WTC11 (cell line): Measurements from ENCODE around the gene MRE11. TPM values are rescaled to one million over a fixed set of nuclear protein-coding genes. Genes with fewer than 3 reads are reported as not detected.

Source experiments
- ATAC-seq: fragments of 200-7000 bp; cut with Tn5 transposase; 2 replicates; pipeline ENCODE4 v1.10.0; 2021; ENCODE audit warnings: mild to moderate bottlenecking, moderate library complexity
- CTCF ChIA-PET: fragments of 300-600 bp; sonication (Branson Sonifier 250); formaldehyde crosslinking; loops from one replicate; lab custom pipeline; 2021; ENCODE audit warnings: antibody characterized with exemption; lab: Charles Lee
- POLR2A ChIA-PET: fragments of 350-600 bp; sonication (Branson Sonifier 250); formaldehyde crosslinking; loops from one replicate; lab custom pipeline; 2021; ENCODE audit warnings: antibody characterized with exemption; lab: Charles Lee
- DNase-seq: peaks from one replicate; pipeline ENCODE4 v3.0.0; 2021; ENCODE audit warnings: low spot score
- H3K27ac Mint-ChIP-seq: 2 replicates; pipeline ENCODE4 v1.8.0; 2021; ENCODE audit warnings: mixed read lengths
- H3K27me3 Mint-ChIP-seq: 2 replicates; pipeline ENCODE4 v1.8.0; 2021; ENCODE audit warnings: low read depth, mild to moderate bottlenecking, moderate library complexity, mixed read lengths
- H3K36me3 Mint-ChIP-seq: 2 replicates; pipeline ENCODE4 v1.8.0; 2021; ENCODE audit warnings: mixed read lengths
- H3K4me1 Mint-ChIP-seq: 2 replicates; pipeline ENCODE4 v1.8.0; 2022; ENCODE audit warnings: mixed read lengths
- H3K4me3 Mint-ChIP-seq: 2 replicates; pipeline ENCODE4 v1.8.0; 2021; ENCODE audit warnings: mild to moderate bottlenecking, moderate library complexity, mixed read lengths
- H3K9me3 Mint-ChIP-seq: 2 replicates; pipeline ENCODE4 v1.8.0; 2021; ENCODE audit warnings: mixed read lengths
- CREB1 ChIP-seq: sonication (generic); formaldehyde crosslinking; IDR thresholded peaks from 2 replicates; pipeline ENCODE4 v1.8.0; 2023; ENCODE audit warnings: mild to moderate bottlenecking, missing genetic modification reagents
- EMX1 ChIP-seq: fragments of 250-450 bp; sonication (Bioruptor Pico); IDR thresholded peaks from 2 replicates; pipeline ENCODE4 v1.8.0; 2021; ENCODE audit warnings: mild to moderate bottlenecking
- FOXJ3 ChIP-seq: sonication (generic); formaldehyde crosslinking; IDR thresholded peaks from 2 replicates; pipeline ENCODE4 v1.9.0; 2021; ENCODE audit warnings: missing genetic modification reagents, mild to moderate bottlenecking, borderline replicate concordance
- GABPB1 ChIP-seq: sonication (generic); formaldehyde crosslinking; IDR thresholded peaks from 2 replicates; pipeline ENCODE4 v1.8.1; 2023; ENCODE audit warnings: mild to moderate bottlenecking, missing genetic modification reagents
- IRF2 ChIP-seq: sonication (generic); formaldehyde crosslinking; IDR thresholded peaks from 2 replicates; pipeline ENCODE4 v1.8.0; 2022; ENCODE audit warnings: low read depth, missing genetic modification reagents, borderline replicate concordance
- NFYB ChIP-seq: sonication (generic); formaldehyde crosslinking; conservative IDR thresholded peaks from 2 replicates; pipeline ENCODE4 v1.8.0; 2022; ENCODE audit warnings: low read depth, missing genetic modification reagents
- NR2C2 ChIP-seq: sonication (generic); formaldehyde crosslinking; IDR thresholded peaks from 2 replicates; pipeline ENCODE4 v1.8.0; 2022; ENCODE audit warnings: mild to moderate bottlenecking, missing genetic modification reagents
- NR3C1 ChIP-seq: sonication (generic); formaldehyde crosslinking; conservative IDR thresholded peaks from 2 replicates; pipeline ENCODE4 v1.8.1; 2023; ENCODE audit warnings: low read depth, mild to moderate bottlenecking, missing genetic modification reagents
- SMAD3 ChIP-seq: sonication (generic); formaldehyde crosslinking; IDR thresholded peaks from 2 replicates; pipeline ENCODE4 v1.8.0; 2022; ENCODE audit warnings: missing genetic modification reagents, mild to moderate bottlenecking, borderline replicate concordance
- SP1 ChIP-seq: sonication (generic); formaldehyde crosslinking; conservative IDR thresholded peaks from 2 replicates; pipeline ENCODE4 v1.8.1; 2022; ENCODE audit warnings: missing genetic modification reagents
- TEAD4 ChIP-seq: sonication (generic); formaldehyde crosslinking; IDR thresholded peaks from 2 replicates; pipeline ENCODE4 v1.8.0; 2022; ENCODE audit warnings: mild to moderate bottlenecking, missing genetic modification reagents
- TP53 ChIP-seq: sonication (generic); formaldehyde crosslinking; IDR thresholded peaks from 2 replicates; pipeline ENCODE4 v1.8.1; 2023; ENCODE audit warnings: mild to moderate bottlenecking, missing genetic modification reagents
- ZNF317 ChIP-seq: sonication (generic); formaldehyde crosslinking; IDR thresholded peaks from 2 replicates; pipeline ENCODE4 v1.8.1; 2023; ENCODE audit warnings: low read depth, mild to moderate bottlenecking, moderate library complexity, missing genetic modification reagents, borderline replicate concordance
- ZNF396 ChIP-seq: fragments of 250-450 bp; sonication (Bioruptor Pico); IDR thresholded peaks from 2 replicates; pipeline ENCODE4 v1.8.0; 2021; ENCODE audit warnings: mild to moderate bottlenecking, moderate library complexity, borderline replicate concordance
- ZNF423 ChIP-seq: fragments of 250-450 bp; sonication (Bioruptor Pico); IDR thresholded peaks from 2 replicates; pipeline ENCODE4 v2.1.2; 2022; ENCODE audit warnings: mild to moderate bottlenecking, moderate library complexity
- ZNF671 ChIP-seq: fragments of 250-450 bp; sonication (Bioruptor Pico); IDR thresholded peaks from 2 replicates; pipeline ENCODE4 v1.8.0; 2021; ENCODE audit warnings: mild to moderate bottlenecking
- total RNA-seq: library from RNA; stranded (reverse); gene quantifications from 3 replicates; pipeline ENCODE4 v1.2.3, GENCODE V29; 2021
- TF ChIP-seq, protein P1 (sequence below): fragments of 250-450 bp; sonication (Bioruptor Pico); IDR thresholded peaks from 2 replicates; pipeline ENCODE4 v1.9.0; 2021; ENCODE audit warnings: mild to moderate bottlenecking, borderline replicate concordance
- TF ChIP-seq, protein P2 (sequence below): sonication (generic); formaldehyde crosslinking; IDR thresholded peaks from 2 replicates; pipeline ENCODE4 v1.8.1; 2022; ENCODE audit warnings: mild to moderate bottlenecking, moderate library complexity, missing genetic modification reagents
- TF ChIP-seq, protein P3 (sequence below): sonication (generic); formaldehyde crosslinking; IDR thresholded peaks from 2 replicates; pipeline ENCODE4 v1.8.0; 2022; ENCODE audit warnings: missing genetic modification reagents
- TF ChIP-seq, protein P4 (sequence below): sonication (generic); formaldehyde crosslinking; IDR thresholded peaks from 2 replicates; pipeline ENCODE4 v1.8.0; 2022; ENCODE audit warnings: mild to moderate bottlenecking, missing genetic modification reagents

The MRE11 gene
- total RNA-seq, 1 experiment from 2014 or later: 34.3 TPM

DNA sequence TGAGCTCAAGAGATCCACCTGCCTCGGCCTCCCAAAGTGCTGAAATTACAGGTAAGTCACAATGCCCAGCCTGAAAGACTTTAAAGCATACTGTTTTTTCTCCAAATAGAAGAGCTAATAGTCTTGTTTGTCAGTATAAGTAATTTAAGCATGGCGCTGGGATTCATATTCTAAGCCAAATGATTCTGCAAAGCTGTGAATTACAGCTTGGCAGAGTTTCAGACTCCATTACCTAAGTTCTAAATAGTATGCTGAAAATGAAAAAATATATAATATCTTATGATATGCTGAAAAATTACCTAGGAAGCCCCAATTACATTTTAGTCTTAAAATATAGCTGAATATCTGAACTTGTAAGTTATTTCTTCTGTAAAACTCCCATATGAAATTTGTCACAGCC is 39.3 kb downstream of the MRE11 start (continued):
- TF ChIP-seq, protein P1, sequence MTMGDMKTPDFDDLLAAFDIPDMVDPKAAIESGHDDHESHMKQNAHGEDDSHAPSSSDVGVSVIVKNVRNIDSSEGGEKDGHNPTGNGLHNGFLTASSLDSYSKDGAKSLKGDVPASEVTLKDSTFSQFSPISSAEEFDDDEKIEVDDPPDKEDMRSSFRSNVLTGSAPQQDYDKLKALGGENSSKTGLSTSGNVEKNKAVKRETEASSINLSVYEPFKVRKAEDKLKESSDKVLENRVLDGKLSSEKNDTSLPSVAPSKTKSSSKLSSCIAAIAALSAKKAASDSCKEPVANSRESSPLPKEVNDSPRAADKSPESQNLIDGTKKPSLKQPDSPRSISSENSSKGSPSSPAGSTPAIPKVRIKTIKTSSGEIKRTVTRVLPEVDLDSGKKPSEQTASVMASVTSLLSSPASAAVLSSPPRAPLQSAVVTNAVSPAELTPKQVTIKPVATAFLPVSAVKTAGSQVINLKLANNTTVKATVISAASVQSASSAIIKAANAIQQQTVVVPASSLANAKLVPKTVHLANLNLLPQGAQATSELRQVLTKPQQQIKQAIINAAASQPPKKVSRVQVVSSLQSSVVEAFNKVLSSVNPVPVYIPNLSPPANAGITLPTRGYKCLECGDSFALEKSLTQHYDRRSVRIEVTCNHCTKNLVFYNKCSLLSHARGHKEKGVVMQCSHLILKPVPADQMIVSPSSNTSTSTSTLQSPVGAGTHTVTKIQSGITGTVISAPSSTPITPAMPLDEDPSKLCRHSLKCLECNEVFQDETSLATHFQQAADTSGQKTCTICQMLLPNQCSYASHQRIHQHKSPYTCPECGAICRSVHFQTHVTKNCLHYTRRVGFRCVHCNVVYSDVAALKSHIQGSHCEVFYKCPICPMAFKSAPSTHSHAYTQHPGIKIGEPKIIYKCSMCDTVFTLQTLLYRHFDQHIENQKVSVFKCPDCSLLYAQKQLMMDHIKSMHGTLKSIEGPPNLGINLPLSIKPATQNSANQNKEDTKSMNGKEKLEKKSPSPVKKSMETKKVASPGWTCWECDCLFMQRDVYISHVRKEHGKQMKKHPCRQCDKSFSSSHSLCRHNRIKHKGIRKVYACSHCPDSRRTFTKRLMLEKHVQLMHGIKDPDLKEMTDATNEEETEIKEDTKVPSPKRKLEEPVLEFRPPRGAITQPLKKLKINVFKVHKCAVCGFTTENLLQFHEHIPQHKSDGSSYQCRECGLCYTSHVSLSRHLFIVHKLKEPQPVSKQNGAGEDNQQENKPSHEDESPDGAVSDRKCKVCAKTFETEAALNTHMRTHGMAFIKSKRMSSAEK (CRISPR knock-in tag): no peak
- TF ChIP-seq ZNF671 (CRISPR knock-in tag) (no peak), NR2C2 (CRISPR knock-in tag) (no peak), ZNF423 (CRISPR knock-in tag) (no peak), ZNF396 (CRISPR knock-in tag) (no peak), SP1 (CRISPR knock-in tag) (no peak), IRF2 (CRISPR knock-in tag) (no peak), NR3C1 (CRISPR knock-in tag) (no peak), ZNF317 (CRISPR knock-in tag) (no peak)
- TF ChIP-seq, protein P2, sequence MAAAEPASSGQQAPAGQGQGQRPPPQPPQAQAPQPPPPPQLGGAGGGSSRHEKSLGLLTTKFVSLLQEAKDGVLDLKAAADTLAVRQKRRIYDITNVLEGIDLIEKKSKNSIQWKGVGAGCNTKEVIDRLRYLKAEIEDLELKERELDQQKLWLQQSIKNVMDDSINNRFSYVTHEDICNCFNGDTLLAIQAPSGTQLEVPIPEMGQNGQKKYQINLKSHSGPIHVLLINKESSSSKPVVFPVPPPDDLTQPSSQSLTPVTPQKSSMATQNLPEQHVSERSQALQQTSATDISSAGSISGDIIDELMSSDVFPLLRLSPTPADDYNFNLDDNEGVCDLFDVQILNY (CRISPR knock-in tag): no peak
- TF ChIP-seq, protein P3, sequence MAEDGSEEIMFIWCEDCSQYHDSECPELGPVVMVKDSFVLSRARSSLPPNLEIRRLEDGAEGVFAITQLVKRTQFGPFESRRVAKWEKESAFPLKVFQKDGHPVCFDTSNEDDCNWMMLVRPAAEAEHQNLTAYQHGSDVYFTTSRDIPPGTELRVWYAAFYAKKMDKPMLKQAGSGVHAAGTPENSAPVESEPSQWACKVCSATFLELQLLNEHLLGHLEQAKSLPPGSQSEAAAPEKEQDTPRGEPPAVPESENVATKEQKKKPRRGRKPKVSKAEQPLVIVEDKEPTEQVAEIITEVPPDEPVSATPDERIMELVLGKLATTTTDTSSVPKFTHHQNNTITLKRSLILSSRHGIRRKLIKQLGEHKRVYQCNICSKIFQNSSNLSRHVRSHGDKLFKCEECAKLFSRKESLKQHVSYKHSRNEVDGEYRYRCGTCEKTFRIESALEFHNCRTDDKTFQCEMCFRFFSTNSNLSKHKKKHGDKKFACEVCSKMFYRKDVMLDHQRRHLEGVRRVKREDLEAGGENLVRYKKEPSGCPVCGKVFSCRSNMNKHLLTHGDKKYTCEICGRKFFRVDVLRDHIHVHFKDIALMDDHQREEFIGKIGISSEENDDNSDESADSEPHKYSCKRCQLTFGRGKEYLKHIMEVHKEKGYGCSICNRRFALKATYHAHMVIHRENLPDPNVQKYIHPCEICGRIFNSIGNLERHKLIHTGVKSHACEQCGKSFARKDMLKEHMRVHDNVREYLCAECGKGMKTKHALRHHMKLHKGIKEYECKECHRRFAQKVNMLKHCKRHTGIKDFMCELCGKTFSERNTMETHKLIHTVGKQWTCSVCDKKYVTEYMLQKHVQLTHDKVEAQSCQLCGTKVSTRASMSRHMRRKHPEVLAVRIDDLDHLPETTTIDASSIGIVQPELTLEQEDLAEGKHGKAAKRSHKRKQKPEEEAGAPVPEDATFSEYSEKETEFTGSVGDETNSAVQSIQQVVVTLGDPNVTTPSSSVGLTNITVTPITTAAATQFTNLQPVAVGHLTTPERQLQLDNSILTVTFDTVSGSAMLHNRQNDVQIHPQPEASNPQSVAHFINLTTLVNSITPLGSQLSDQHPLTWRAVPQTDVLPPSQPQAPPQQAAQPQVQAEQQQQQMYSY (CRISPR knock-in tag): no peak
- TF ChIP-seq, all 79 proteins: peak for 0

DNA sequence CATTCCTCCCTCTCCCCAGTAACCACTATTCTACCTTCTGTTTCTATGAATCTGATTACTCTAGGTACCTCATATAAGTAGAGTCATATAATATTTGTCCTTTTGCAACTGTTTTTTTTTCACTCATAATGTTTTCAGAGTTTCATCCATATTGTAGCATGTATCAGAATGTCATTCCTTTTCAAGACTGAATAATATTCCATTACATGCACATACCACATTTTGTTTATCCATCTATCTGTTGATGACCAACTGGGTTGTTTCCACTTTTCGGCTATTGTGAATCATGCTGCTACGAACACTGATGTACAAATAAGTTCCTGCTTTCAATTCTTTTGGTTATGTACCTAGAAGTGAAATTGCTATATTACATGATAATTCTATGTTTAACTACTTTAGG is 40.7 kb downstream of the MRE11 start:
- no peak for ATAC-seq
- POLR2A ChIA-PET: no interaction called here
- no peak overlapping the region for H3K27ac Mint-ChIP-seq
- no peaks in the 10 kb centered on the region for H3K27me3 Mint-ChIP-seq
- TF ChIP-seq CREB1 (CRISPR knock-in tag) (no peak), TP53 (no peak), FOXJ3 (CRISPR knock-in tag) (no peak), ZNF396 (CRISPR knock-in tag) (no peak), EMX1 (CRISPR knock-in tag) (no peak), SMAD3 (CRISPR knock-in tag) (no peak), TEAD4 (no peak), NFYB (CRISPR knock-in tag) (no peak), GABPB1 (no peak)
- TF ChIP-seq, protein P2 (CRISPR knock-in tag): no peak
- TF ChIP-seq, protein P4, sequence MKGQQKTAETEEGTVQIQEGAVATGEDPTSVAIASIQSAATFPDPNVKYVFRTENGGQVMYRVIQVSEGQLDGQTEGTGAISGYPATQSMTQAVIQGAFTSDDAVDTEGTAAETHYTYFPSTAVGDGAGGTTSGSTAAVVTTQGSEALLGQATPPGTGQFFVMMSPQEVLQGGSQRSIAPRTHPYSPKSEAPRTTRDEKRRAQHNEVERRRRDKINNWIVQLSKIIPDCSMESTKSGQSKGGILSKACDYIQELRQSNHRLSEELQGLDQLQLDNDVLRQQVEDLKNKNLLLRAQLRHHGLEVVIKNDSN (CRISPR knock-in tag): no peak
- DNase-seq: no peak
- peaks cover 16% of the 10 kb centered on the region for H3K36me3 Mint-ChIP-seq
- H3K4me3 Mint-ChIP-seq: no peak overlapping the region
- H3K4me1 Mint-ChIP-seq: no peaks in the 10 kb centered on the region
- peaks cover 7% of the 10 kb centered on the region; the same call in 1 of the 2 replicates for H3K9me3 Mint-ChIP-seq
- CTCF ChIA-PET: no interaction called here
